Testis (tissue), 2 donors: Measurements from ENCODE around the gene IFNL3.

Experiments used
- CTCF ChIP-seq, 3 experiments: fragments of 450-650 bp in 2 of 3; fragments of 200-600 bp in 1 of 3; sonication (generic) in 1 of 3; IDR thresholded peaks; one replicate each; pipeline ENCODE4 v1.5.1; 2016 to 2019; ENCODE audit warnings: antibody characterized with exemption in 3 of 3, mild to moderate bottlenecking in 2 of 3, moderate library complexity in 1 of 3
- POLR2A ChIP-seq: fragments of 450-650 bp; IDR thresholded peaks from one replicate; pipeline ENCODE4 v1.6.1; 2017; ENCODE audit warnings: antibody characterized with exemption, mild to moderate bottlenecking, moderate library complexity

GRCh38 chr19:39284032-39284431, 39.2 kb upstream of the IFNL3 start:
- TF ChIP-seq CTCF (IDR thresholded peaks at IDR 0.05) (no peak), POLR2A (no peak)
